HepG2 (cell line): Measurements from ENCODE around the gene NUTF2. TPM values are rescaled to one million over a fixed set of nuclear protein-coding genes. Genes with fewer than 3 reads are reported as not detected.

Experiments used
- AGO1 ChIP-seq: fragments of 200-400 bp; formaldehyde crosslinking; IDR thresholded peaks from 2 replicates; pipeline ENCODE4 v1.6.1; 2017; ENCODE audit warnings: mild to moderate bottlenecking, low read depth, low read length, moderate library complexity; ENCODE audit not compliant: poor library complexity, severe bottlenecking
- AGO2 ChIP-seq: fragments of 200-400 bp; formaldehyde crosslinking; optimal IDR thresholded peaks from 2 replicates; pipeline ENCODE3; 2017; ENCODE audit warnings: mild to moderate bottlenecking, low read depth, low read length, moderate library complexity
- ELF4 ChIP-seq: sonication (generic); formaldehyde crosslinking; IDR thresholded peaks from 2 replicates; pipeline ENCODE4 v1.5.0; 2020; ENCODE audit warnings: missing genetic modification reagents, mild to moderate bottlenecking, moderate library complexity, borderline replicate concordance
- ETV6 ChIP-seq: sonication (generic); formaldehyde crosslinking; conservative IDR thresholded peaks from 2 replicates; pipeline ENCODE4 v1.4.0; 2020; ENCODE audit warnings: missing genetic modification reagents
- ISL2 ChIP-seq: sonication (generic); formaldehyde crosslinking; IDR thresholded peaks from 2 replicates; pipeline ENCODE4 v1.5.0; 2020; ENCODE audit warnings: missing genetic modification reagents
- KDM2A ChIP-seq: sonication (generic); formaldehyde crosslinking; IDR thresholded peaks from 2 replicates; pipeline ENCODE4 v1.4.0; 2020; ENCODE audit warnings: low read depth, missing genetic modification reagents, borderline replicate concordance
- MXD4 ChIP-seq: IDR thresholded peaks from 2 replicates; pipeline ENCODE4 v1.6.1; 2016; ENCODE audit warnings: mild to moderate bottlenecking, missing biosample characterization, missing genetic modification reagents
- NCOA5 ChIP-seq: sonication (generic); formaldehyde crosslinking; IDR thresholded peaks from 2 replicates; pipeline ENCODE4 v1.4.0; 2020; ENCODE audit warnings: missing genetic modification reagents
- RARG ChIP-seq: sonication (generic); formaldehyde crosslinking; IDR thresholded peaks from 2 replicates; pipeline ENCODE4 v1.4.0; 2020; ENCODE audit warnings: low read depth, mild to moderate bottlenecking, missing genetic modification reagents
- SRF ChIP-seq: IDR thresholded peaks from 2 replicates; pipeline ENCODE4 v1.6.1; 2011; ENCODE audit warnings: mild to moderate bottlenecking, low read depth, low read length, moderate library complexity
- TEAD3 ChIP-seq: optimal IDR thresholded peaks from 2 replicates; pipeline ENCODE3; 2016; ENCODE audit warnings: borderline replicate concordance
- ZBTB26 ChIP-seq: IDR thresholded peaks from 2 replicates; pipeline ENCODE4 v1.6.1; 2016; ENCODE audit warnings: missing compliant biosample characterization, missing genetic modification reagents, borderline replicate concordance
- ZFP82 ChIP-seq: sonication (generic); formaldehyde crosslinking; IDR thresholded peaks from 2 replicates; pipeline ENCODE4 v1.5.1; 2020; ENCODE audit warnings: mild to moderate bottlenecking, missing genetic modification reagents, borderline replicate concordance
- ZFP91 ChIP-seq: sonication (generic); formaldehyde crosslinking; IDR thresholded peaks from 2 replicates; pipeline ENCODE4 v1.9.0; 2022; ENCODE audit warnings: missing genetic modification reagents, mild to moderate bottlenecking, borderline replicate concordance
- ZNF281 ChIP-seq: sonication (generic); formaldehyde crosslinking; IDR thresholded peaks from 2 replicates; pipeline ENCODE4 v1.4.0; 2020; ENCODE audit warnings: missing genetic modification reagents, borderline replicate concordance
- ZNF326 ChIP-seq: sonication (generic); formaldehyde crosslinking; IDR thresholded peaks from 2 replicates; pipeline ENCODE4 v1.4.0; 2020; ENCODE audit warnings: missing genetic modification reagents, borderline replicate concordance
- ZNF362 ChIP-seq: sonication (generic); formaldehyde crosslinking; IDR thresholded peaks from 2 replicates; pipeline ENCODE4 v1.4.0; 2020; ENCODE audit warnings: missing genetic modification reagents, mild to moderate bottlenecking, borderline replicate concordance
- ZNF709 ChIP-seq: sonication (generic); formaldehyde crosslinking; IDR thresholded peaks from 2 replicates; pipeline ENCODE4 v1.5.0; 2020; ENCODE audit warnings: mild to moderate bottlenecking, missing genetic modification reagents
- ZNF746 ChIP-seq: sonication (generic); formaldehyde crosslinking; IDR thresholded peaks from 2 replicates; pipeline ENCODE4 v1.8.0; 2022; ENCODE audit warnings: mild to moderate bottlenecking, missing genetic modification reagents
- ZNF83 ChIP-seq: sonication (generic); formaldehyde crosslinking; IDR thresholded peaks from 2 replicates; pipeline ENCODE4 v1.4.0; 2020; ENCODE audit warnings: missing genetic modification reagents, mild to moderate bottlenecking, borderline replicate concordance
- ZZZ3 ChIP-seq: sonication (generic); formaldehyde crosslinking; IDR thresholded peaks from 2 replicates; pipeline ENCODE4 v1.4.0; 2020; ENCODE audit warnings: missing genetic modification reagents, mild to moderate bottlenecking, borderline replicate concordance
- polyA plus RNA-seq, 8 experiments: library from polyadenylated mRNA; depleted of rRNA in 3 of 8; stranded (reverse) in 7 of 8; unstranded in 1 of 8; fragments of >200 nt; fragmentation: Illumina TruSeq in 4 of 8; extraction: Trizol in 4 of 8; gene quantifications; 2 replicates each; pipeline versions ENCODE4 v1.2.1 to v1.2.3, GENCODE V29; 2011 to 2016; ENCODE audit warnings: low read depth in 4 of 8, missing spikeins in 1 of 8, mixed read lengths in 1 of 8; ENCODE audit not compliant: insufficient read depth in 1 of 8
- total RNA-seq, 5 experiments: library from RNA; depleted of rRNA; stranded (reverse); fragments of >200 nt; fragmentation: Illumina TruSeq; extraction: Trizol; gene quantifications; 2 replicates each; pipeline ENCODE4 v1.2.3, GENCODE V29; 2016; ENCODE audit warnings: low read depth in 1 of 5

Gene NUTF2
- total and polyA plus RNA-seq, 2 of the 13 experiments (the other 11 are each of a cell fraction or from before 2014, with no cell fraction given) = 168 to 214 TPM

- TF ChIP-seq ZNF83 (CRISPR knock-in tag) (peak; percentile 65; the same call in 1 of the 2 replicates), ZBTB26 (CRISPR knock-in tag) (no peak), RARG (CRISPR knock-in tag) (no peak), ZFP82 (CRISPR knock-in tag) (no peak), TEAD3 (CRISPR knock-in tag) (peak; percentile 43), ZNF746 (peak; percentile 16; the same call in 1 of the 2 replicates), ZFP91 (CRISPR knock-in tag) (peak; percentile 77), KDM2A (CRISPR knock-in tag) (peak; percentile 30; the same call in 1 of the 2 replicates), ISL2 (peak; percentile 66), SRF (no peak; the same call in 1 of the 2 replicates), ZZZ3 (peak; percentile 75; the same call in 1 of the 2 replicates), ZNF709 (CRISPR knock-in tag) (peak; percentile 73), NCOA5 (no peak), AGO2 (no peak), ELF4 (CRISPR knock-in tag) (0 out of 2 replicates have a peak, but pooled peaks have one; percentile 79), MXD4 (CRISPR knock-in tag) (no peak; the same call in 1 of the 2 replicates), AGO1 (no peak), ZNF362 (CRISPR knock-in tag) (no peak), ETV6 (CRISPR knock-in tag) (no peak), ZNF281 (CRISPR knock-in tag) (no peak), ZNF326 (CRISPR knock-in tag) (no peak)
Observed at GRCh38 chr16:67806428-67807147, 40.1 kb upstream of the NUTF2 start, which contains the start of the genes RANBP10 and TSNAXIP1 (continued).
